HG02884 (cell line): ENCODE data around the gene NPHP4.

ENCODE experiments used
- ATAC-seq: cut with Tn5 transposase; IDR thresholded peaks from one replicate; pipeline ENCODE4 v1.9.1; 2021; ENCODE audit warnings: mild to moderate bottlenecking, moderate library complexity; ENCODE audit not compliant: unreplicated experiment

NPHP4 gene

GRCh38 chr1:5815716-5816115 lies 176.5 kb downstream of the NPHP4 start:
- no peak for ATAC-seq

GRCh38 chr1:5815211-5815610 lies 177.0 kb downstream of the NPHP4 start:
- ATAC-seq: no peak

DNA sequence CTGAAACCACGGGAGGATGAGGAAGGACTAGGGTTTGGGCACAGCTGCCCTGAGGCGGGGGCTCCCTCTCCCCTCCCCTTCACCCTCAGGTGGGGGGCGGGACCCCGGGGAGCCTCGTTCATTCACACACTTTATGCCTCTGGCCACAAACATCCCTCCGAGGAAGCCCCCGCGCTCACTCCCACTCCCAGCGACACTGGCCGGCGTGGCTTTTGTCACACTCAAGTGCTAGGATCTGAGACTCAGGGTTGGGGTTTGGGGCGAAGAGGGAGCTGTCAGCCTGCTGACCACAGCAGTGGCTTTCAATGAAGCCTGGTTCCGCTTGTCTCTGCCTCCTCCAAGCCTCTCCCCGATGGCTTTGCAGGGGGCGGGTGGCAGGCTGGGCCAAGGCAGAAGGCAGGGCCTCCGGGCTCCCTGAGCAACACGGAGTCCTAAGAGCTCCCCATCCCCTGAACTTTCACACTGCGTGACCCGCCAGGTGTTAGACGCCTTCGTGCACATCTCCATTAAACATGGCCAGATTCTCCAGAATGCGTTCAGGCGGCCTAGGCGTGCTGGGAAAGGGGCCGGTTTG lies 178.1 kb downstream of the NPHP4 start:
- ATAC-seq: no peak

- no peak for ATAC-seq
These were observed 178.7 kb downstream of the NPHP4 start for GRCh38 chr1:5813480-5813879.
